Epidermal melanocyte (primary cell): ENCODE measurements around the gene TYMP.
"Not testable (repeated sequence)": the region's sequence is repeated elsewhere in the genome, so short reads cannot be mapped to it uniquely, and the experiment has no call there.

Experiments
- DNase-seq: peaks from one replicate; pipeline ENCODE4 v3.0.0; 2011; ENCODE audit warnings: low spot score; ENCODE audit not compliant: insufficient read length

The TYMP gene

GRCh38 chr22:50525104-50525857 is 4.5 kb downstream of the TYMP start, which contains the start of gene SCO2:
Gene SCO2 (minus strand): TSS chr22:50525598. CDS start chr22:50524411, 1,187 bp downstream.
- peak; percentile 100 for DNase-seq

- no peak for DNase-seq
Observed at GRCh38 chr22:50524676-50525103, 5.1 kb downstream of the TYMP start.

- DNase-seq: no peak
Observed at GRCh38 chr22:50523806-50524675, 5.8 kb downstream of the TYMP start.

GRCh38 chr22:50523458-50523805 is 6.4 kb downstream of the TYMP start:
- DNase-seq: no peak

- DNase-seq: no peak
Observed at GRCh38 chr22:50522806-50523438, 6.9 kb downstream of the TYMP start.

- DNase-seq: no peak
Observed at GRCh38 chr22:50522208-50522805, 7.5 kb downstream of the TYMP start.

- no peak for DNase-seq
Observed at GRCh38 chr22:50521710-50522109, 8.1 kb downstream of the TYMP start.

GRCh38 chr22:50520826-50521453 is 8.9 kb downstream of the TYMP start:
- DNase-seq: peak; percentile 5

GRCh38 chr22:50520184-50520583 is 9.6 kb downstream of the TYMP start:
- not testable (repeated sequence) for DNase-seq

GRCh38 chr22:50519151-50519550 is 10.7 kb downstream of the TYMP start:
- DNase-seq: no peak

GRCh38 chr22:50518606-50519005 is 11.2 kb downstream of the TYMP start:
- DNase-seq: no peak

GRCh38 chr22:50517495-50518260 is 12.1 kb downstream of the TYMP start:
- no peak for DNase-seq

GRCh38 chr22:50516891-50517290 is 12.9 kb downstream of the TYMP start:
- DNase-seq: peak; percentile 5

- DNase-seq: peak; percentile 4
Observed at GRCh38 chr22:50516068-50516467, 13.7 kb downstream of the TYMP start.

GRCh38 chr22:50513175-50513574 is 16.6 kb downstream of the TYMP start:
- DNase-seq: no peak

GRCh38 chr22:50508897-50509296 is 20.9 kb downstream of the TYMP start:
- DNase-seq: no peak

GRCh38 chr22:50507991-50508884 is 21.6 kb downstream of the TYMP start, which contains the start of gene NCAPH2:
Gene NCAPH2 (plus strand): TSS chr22:50508224. CDS start chr22:50508338, 114 bp downstream.
- peak; percentile 100 for DNase-seq

- DNase-seq: peak; percentile 94
Observed at GRCh38 chr22:50507421-50507990, 22.3 kb downstream of the TYMP start, which contains the start of gene LMF2. Gene LMF2 (minus strand): TSS chr22:50507702. CDS start chr22:50507675, 27 bp downstream.
